LoVo (cell line): ENCODE measurements around the gene LRCH4.
A peak's percentile ranks its signal among the peaks of the same experiment; 100 is the strongest.
"Not testable (repeated sequence)": the region's sequence is repeated elsewhere in the genome, so short reads cannot be mapped to it uniquely, and the experiment has no call there.

Experiments used
- DNase-seq: peaks from one replicate; pipeline ENCODE4 v3.0.0-alpha.2; 2016; ENCODE audit warnings: low spot score

The LRCH4 gene

DNA sequence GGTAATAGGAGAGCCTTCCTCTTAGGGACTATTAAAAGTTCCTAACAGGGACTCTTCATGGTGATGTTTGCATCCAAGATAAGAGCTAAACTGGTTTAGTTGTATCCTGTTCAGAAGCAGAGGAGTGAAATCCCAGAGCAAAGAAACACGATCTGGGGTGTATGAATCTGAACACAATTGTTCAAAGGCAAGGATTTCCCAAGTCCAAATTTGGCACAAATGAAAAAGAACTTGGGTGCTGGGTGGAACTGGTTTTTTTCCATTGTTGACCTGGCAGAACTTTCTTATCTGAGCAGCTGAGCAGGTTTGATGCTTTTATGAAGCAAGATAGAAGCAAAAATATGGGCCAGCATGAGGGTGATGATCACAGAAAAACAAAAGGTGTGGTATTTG, 41.0 kb downstream of the LRCH4 start:
- no peak for DNase-seq

DNA sequence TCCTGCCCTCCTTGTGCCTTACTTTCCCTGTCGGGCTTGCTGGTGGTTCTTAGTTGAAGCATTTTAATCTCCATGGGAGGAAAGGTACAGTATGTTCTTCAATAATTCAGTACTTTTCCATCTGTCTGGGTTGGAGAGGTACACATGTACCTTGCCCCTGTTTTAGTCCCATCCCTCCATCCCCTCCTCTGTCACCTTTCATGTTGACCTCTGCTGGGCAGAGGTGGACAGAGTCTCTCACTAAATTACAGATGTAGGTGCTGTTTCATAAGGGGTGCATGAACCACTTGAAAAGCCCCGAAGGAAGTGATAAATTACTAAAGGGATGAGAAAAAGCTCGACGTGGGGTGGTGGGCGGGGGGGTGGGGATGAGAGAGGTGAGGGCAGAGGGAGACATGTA, 41.5 kb downstream of the LRCH4 start:
- DNase-seq = no peak

DNA sequence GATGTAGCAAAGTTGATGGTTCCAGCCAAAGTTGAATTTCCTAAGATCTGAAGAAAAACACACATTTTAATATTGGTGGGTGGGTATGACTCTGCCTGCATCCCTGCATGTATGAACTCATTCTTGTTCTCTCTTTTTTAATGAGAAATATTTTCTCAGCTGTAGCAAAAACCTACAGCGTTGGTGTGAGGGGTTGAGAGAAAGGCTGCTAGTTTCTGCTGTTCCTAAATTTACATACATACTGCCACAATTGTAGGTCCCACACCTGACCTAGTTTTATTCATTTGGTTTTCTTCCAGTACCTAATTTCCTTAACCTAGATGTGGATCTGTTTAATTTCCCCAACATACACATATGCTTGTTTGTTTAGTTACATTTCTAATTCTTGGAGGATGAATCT, 42.3 kb downstream of the LRCH4 start:
- DNase-seq = no peak

GRCh38 chr7:100541309-100541708, 44.6 kb downstream of the LRCH4 start:
- DNase-seq = not testable (repeated sequence)

- DNase-seq = peak; percentile 83
Measured at GRCh38 chr7:100540073-100540723, 45.7 kb downstream of the LRCH4 start.

DNA sequence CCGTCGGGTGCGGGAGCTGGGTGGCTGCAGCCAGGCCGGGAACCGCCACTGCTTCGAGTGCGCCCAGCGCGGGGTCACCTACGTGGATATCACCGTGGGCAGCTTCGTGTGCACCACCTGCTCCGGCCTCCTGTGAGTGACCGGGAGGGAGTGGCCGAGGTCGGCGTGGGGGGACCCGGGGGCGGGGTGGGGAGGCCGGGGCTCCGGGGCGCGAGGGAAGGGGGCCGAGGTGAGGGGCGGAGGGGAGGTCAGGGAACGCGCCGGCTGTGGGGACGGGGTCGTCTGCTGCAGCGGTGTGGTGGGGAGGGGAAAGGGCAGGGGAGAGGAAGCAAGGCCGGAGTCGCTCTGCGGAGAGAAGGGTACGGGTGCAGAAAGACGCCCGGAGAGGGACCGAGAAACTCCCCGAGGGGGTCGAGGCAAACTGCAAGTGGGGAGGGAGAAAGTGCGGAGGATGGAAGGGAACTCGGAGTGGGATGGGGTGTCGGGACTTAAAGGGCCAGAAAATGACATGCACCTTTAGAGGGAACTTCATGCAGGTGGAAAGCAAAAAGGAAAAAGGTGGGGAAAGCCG, 46.4 kb downstream of the LRCH4 start:
- DNase-seq = no peak

DNA sequence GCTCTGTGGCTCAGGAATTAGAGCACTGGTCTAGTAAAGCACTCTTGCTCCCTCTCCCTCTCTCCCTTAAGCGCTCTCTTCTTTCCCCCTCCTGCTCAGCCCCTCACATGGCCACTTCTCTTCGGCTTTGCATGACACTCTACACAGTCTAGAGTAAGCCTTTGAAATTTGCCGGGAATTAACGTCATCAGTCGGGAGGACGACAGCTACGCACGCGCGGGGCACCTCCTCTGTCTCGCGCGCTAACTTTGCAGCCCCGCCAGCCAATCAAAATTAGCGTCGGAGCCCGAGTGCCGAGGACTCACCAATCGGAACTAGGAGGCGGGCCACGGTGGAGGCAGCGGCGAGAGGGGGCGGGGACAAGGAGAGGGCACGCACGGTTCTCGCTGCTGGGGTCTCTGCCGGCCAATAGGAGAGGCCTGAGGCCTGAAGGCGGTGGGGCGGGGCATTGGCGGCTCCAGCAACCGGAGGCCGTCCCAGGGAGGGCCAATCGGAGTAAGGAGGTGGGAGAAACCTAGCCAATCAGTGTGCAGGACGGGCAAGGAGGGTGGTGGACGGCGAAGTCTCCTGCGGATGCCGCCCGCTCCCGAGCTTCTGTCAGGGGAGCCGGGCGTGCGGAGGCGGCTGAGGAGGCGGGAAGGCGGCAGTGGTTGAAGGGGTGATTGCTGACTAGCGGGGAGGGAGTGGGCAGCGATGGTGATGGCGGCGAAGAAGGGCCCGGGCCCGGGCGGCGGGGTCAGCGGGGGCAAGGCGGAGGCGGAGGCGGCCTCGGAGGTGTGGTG, 47.1 kb downstream of the LRCH4 start, which contains the start of gene AGFG2:
Gene AGFG2, plus strand, starts transcription at position 550 of the 782 bp plus-strand sequence. Its CDS starts 144 bp downstream, at position 694.
- DNase-seq = peak; percentile 100

GRCh38 chr7:100538348-100538653, 47.6 kb downstream of the LRCH4 start:
- no peak for DNase-seq

DNA sequence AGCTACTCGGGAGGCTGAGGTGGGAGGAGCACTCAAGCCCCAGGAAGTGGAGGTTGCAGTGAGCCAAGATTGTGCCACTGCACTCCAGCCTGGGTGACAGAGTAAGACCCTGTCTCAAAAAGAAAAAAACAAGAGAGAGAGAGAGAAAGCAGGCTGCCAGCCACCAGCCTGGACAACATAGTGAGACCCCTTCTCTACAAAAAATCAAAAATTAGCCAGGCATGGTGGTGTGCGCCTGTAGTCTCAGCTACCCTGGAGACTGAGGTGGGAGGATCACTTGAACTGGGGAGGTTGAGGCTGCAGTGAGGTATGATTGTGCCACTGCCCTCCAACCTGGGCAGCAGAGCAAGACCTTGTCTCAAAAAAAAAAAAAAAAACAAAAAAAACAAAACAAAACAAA, 49.2 kb downstream of the LRCH4 start:
- DNase-seq = not testable (repeated sequence)

GRCh38 chr7:100535982-100536381, 49.9 kb downstream of the LRCH4 start:
- not testable (repeated sequence) for DNase-seq

DNA sequence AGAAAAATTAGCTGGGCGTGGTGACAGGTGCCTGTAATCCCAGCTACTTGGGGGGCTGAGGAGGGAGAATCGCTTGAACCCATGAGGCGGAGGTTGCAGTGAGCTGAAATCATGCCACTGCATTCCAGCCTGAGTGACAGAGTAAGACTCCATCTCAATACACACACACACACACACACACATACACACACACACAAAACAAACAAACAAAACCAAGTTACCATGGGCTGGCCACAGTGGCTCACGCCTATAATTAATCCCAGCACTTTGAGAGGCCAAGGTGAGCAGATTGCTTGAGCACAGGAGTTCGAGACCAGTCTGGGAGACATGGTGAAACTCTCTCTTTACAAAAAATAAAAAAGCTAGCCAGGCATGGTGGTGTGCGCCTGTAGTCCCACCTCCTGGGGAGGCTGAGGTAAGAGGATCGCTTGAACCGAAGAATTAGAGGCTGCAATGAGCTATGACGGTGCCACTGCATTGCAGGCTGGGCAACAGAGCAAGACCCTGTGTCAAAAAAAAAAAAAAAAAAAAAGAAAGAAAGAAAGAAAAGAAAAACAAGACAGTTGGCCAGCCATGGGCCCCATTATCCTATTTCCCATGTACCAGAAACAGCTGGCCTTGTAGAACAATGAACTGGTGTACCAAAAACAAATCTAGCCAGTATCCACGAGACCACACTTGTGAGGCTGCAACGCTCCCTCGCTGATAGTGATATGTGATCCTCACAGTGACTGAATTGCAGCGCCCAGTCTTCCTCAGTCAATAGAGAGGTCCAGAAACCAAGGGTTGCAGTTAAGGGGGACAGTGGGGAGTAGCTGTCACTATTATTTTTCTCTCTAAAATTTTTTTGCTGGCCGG, 53.5 kb downstream of the LRCH4 start:
- no peak for DNase-seq

DNA sequence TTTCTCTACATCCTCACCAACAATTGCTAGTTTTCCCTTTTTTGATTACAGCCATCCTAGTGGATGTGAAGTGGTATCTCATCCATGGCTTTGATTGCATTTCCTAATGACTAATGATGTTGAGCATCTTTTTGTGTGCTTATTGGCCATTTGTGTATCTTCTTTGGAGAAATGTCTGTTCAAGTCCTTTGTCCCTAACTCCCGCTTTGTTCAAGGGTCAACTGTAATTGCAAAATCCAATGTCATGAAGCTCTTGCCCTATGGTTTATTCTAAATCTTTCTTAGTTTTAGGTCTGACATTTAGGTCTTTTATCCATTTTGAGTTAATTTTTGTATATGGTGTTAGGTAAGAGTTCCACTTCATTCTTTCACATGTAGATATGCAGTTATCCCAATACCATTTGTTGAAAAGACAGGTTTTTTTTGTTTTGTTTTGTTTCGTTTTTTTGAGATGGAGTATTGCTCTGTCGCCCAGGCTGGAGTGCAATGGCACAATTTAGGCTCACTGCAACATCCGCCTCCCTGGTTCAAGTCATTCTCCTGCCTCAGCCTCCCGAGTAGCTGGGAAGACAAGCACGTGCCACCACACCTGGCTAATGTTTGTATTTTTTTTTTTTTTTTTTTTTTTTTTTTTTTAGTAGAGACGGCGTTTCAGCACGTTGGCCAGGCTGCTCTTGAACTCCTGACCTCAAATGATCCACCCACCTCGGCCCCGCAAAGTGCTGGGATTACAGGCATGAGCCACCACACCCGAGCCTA, 57.6 kb downstream of the LRCH4 start:
- not testable (repeated sequence) for DNase-seq
